ENCODE measurements around the gene TIAM1.
A peak's percentile ranks its signal among the peaks of the same experiment; 100 is the strongest.

Gene TIAM1

DNA sequence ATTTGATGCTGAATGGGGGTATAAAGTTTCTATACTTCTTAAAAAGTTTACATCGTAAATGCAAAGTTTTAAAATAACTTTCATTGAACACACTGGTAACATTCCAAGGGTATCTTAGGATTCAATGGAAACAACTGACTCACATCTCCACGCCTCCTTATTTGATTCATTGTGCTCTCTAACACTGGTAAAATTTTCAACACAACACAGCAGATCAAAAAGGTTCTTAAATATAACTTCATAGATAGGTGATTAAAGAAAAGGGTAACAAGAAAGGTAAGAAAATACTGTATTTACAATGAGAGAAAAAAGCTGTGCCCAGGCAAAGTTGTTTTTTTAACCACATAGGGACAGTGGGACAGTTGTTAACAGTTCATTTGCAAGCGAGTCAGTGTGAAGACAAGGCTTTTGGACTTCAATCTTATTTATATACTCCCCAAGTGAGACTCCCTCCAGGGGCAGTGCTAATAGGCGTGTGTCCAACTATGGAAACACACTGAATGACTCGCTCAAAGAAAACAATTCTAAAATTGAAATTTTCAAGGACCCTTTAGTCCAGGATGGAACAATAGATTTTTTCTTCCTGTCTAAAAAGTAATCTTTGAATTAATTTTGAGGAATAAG is 140.5 kb downstream of the TIAM1 start:
- DNase-seq (ENCODE audit: low read depth in 2 of 2) = no peak

DNA sequence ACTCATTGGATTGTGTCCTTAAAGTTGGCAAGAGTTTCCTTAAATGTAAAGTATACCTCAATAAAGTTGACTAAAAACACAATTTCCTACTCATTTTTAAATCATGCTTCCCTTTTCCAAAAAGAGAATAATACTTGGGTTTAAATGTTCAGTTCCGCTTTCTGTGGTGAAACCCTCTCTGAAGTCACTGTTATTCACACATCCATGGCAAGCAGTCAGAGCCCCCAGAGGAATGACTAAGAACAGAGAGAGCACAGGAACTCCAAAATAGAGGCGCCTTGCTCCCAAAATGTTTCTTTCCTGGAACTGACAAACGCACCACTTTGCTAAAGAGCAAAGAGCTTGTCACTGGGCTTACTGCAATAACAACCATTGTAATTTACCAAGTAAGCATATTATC is 142.5 kb downstream of the TIAM1 start:
- no peak for DNase-seq (ENCODE audit: low read depth in 2 of 2)

DNA sequence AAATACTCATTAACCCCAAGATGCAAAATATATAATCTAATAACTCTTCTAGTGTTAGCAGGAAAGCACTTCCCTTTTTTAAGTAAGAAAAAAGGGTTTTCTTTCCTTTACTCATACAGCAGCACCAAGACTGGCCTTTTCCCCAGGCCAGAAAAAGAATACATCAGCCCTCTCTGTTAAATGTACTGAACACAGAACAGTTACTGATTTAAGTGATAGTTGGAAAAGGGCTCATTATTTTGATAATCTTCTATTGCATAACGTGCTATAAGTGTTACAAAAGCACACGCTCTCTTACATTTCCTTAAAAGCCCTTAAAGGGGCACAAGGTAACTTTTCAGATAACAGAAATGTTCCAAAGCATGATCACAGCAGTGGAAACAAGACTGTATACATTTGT is 142.9 kb downstream of the TIAM1 start:
- no peak for DNase-seq (ENCODE audit: low read depth in 2 of 2)

DNA sequence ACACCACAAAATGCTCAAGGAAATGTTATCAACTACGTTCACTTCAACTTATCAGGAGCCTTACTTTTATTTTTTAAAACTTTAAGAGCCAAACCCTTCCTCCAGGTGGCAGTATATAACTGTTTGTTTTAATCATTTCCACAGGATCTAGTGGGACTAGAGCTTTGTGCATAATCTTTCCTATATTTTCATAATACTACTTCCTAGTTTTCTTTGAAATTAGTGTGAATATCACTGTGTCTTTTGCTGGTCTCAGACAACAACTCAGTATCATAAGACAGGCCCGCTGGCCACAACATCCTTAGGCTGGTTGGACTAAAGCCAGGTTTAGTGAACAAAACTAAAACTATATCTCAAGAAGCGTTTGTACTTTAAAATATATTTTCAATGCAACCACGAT is 145.5 kb downstream of the TIAM1 start:
- DNase-seq (ENCODE audit: low read depth in 2 of 2) = no peak

DNA sequence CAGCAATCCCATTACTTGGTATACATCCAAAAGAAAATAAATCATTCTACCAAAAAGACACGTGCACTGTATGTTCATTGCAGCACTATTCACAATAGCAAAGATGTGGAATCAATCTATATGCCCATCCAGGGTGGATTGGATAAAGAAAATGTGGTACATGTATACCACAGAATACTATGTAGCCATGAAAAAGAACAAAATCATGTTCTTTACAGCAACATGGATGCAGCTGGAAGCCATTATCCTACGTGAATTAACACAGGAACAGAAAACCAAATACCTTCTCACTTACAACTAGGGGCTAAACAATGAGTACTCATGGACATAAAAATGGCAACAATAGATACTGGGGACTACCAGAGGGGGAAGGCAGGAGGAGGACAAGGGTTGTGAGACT is 147.3 kb downstream of the TIAM1 start:
- DNase-seq (ENCODE audit: low read depth in 2 of 2) = no peak

DNA sequence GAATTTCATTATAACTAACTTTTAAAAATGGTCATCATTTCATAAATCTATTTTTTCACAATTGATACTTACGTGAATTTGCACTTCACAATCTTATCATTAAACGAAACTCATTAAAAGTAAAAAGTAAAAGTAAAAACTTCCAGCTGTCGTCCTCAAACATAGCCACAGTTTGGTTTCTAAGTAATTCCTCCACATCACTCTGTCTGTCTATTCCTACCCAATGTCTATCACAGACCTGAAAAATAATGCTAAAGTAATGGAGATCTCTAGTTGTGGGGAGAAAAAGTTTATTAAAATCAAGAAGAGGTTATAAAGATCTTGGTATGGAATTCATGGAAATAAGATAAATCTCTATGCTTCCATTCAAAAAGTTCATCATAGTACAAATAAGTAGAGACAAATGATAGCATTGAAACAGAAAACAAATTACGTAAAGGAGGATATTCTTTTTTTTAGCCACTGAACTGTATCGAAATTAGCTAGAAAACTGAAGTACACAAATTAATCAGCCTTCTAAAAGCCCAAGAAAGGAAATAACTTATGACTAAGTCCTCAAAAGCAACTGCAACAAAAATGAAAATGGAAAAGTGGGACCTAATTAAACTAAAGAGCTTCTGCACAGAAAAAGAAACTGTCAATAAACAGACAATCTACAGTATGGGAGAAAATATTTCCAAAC is 148.6 kb downstream of the TIAM1 start:
- DNase-seq (ENCODE audit: low read depth in 2 of 2) = no peak

DNA sequence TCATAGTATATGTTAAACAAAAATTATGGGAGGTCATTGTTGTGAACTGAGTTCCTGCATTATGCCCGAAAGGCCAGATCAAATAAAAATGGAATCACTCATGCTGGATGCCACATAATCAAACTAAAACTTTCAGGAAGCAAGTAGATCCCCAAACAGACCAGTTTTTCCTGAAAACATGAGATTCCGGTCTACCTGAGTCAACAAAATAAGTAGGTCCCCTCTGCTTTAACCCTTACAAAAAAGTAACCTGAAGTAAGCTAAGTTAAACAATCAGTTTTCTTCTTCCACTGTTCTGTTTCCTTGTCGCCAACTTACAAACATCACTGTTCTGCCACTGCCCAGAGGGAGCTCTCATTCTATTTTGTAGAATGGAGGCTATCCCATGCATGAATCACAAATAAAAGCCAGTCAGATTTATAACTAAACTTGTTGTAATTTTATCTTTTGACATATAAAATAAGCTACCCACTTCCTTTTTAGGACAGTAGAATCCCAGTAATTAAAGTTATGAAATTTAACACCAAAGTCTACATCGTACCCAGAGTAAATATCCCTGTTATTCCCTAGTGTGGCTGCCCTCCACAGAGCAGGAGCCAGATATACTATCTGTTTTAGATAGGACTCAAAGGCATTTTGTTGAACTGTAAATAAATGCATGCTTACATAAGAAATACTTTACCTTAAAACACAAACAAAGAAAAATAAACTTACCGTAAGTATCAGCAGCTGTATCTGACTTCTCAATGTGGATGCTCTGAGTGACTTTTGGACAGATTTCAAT is 149.4 kb downstream of the TIAM1 start:
- DNase-seq (ENCODE audit: low read depth in 2 of 2) = no peak

DNA sequence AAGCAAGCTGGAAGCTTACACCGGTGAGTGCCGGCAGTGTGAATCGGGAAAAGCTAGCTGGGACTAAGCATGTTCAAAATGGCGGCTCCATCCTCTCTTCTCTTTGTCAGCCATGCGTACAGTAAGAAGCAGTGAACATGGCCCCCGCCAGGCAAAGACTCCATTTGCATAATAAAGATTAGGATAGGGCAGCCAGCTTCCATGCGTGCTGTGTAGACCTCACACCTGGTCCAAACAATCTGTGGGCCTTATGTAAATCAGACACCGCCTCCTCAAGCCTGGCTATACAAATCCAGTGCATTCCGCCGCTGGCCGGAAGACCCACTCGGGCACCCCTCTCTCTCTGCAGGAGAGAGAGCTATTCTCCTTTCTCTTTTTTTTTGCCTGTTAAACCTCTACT is 150.3 kb downstream of the TIAM1 start:
- DNase-seq (ENCODE audit: low read depth in 2 of 2) = no peak

DNA sequence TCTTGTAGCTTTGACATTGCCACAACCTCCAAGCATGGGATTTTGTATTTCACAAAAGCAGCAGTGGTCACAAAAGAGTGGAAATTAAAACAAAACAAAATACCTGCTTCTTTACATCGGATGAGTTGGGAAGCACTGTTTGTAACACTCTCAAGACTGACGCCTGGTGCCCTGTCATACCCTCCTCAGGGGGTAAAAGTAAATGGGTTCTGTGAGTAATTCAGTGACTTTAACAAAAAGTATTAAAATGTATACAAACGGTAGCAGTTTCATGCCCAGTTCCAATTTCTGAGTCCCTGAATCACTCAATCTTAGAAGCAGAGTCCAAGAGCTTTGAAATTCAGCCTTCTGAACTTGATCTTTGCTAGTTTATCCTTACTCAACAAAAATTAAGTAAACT is 152.5 kb downstream of the TIAM1 start:
- DNase-seq (ENCODE audit: low read depth in 2 of 2) = no peak

DNA sequence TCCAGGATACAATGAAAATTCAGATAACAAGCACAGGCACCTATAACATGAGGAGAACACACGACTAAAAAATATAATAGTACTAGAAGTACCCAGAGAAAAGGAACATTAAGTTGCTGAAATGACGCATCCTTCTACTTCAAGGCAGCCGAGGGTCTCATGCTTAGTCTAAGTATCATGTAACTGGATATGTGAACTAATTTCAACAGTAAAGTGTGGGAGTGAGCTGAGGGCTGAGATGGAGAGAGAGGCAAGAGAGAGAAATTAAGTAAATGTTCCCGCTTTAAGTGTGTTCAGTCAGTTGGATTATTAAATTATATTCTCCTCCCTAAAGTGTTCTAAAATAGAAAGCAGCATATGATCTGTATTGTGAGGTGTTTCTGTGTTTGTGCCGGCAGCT is 153.5 kb downstream of the TIAM1 start:
- no peak for DNase-seq (ENCODE audit: low read depth in 2 of 2)

DNA sequence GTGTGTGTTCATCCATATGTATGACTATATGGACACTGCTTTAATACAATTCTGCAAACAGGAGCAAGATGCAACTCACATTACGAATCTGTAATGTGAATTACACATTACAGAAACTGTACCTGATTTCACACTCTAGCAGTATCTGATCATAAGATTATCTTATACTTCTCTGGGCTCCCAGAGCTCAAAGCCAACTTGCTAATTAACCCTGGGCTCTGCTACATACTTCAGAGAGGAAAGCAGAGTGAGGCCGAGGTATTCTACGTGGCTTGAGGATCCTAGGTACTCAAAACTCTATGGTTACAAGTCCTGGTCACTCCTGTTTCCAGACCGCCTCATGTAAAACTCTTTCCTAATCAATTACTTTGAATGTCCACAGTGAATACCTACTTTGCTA is 156.6 kb downstream of the TIAM1 start:
- DNase-seq (ENCODE audit: low read depth in 2 of 2) = no peak

DNA sequence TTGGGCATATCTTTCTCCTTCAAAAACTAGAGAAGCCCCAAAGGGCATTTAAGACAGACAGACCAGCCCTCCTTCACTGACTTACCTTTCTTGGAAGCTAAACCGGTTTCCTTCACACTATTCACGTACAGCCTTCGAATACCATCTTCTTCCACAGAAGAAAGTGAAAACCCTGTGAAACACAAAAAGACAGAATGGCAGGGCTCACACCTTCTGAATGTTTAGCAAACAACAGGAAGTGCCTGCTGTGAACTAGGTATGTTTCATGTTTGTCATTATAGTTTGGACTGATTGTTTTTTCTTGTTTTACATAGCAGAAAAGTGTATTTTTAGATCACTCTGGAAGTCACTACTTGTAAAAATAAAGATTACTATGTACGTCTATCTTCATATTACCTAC is 157.1 kb downstream of the TIAM1 start:
- no peak for DNase-seq (ENCODE audit: low read depth in 2 of 2)

DNA sequence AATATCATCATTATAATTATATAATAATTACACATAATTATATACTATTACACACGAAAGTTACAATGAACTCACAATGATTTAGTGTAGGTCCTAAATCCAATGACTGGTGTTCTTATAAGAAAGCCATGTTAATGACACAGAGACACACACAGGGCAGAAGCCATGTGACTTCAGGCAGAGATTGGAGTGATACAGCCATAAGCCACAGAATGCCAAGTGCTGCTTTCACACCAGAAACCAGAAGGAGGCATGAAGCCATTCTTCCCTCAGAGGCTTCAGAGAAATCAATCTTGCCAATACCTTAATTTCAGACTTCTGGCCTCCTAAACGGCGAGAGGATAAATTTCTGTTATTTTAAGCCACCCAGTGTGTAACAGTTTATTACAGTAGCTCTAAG is 158.4 kb downstream of the TIAM1 start:
- DNase-seq (ENCODE audit: low read depth in 2 of 2) = no peak

DNA sequence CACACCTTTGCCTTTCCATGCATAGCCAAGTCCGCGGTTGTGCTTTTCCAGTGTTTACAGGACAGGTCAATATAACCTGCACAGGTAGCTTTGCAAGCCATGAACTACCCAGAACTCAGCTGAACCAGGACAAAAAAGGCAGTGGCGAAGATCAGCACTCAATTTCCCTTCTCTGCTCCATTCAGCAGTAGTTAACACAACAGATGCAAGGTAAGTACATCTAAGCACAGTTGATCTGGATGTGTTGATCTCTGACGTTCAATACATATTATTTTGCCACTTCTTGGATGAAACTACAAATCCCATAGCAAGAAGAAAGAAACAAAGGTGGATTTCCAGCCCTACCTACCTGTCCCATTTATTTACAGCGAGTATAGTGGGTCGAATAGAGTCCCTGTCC is 159.2 kb downstream of the TIAM1 start:
- DNase-seq (ENCODE audit: low read depth in 2 of 2) = no peak

DNA sequence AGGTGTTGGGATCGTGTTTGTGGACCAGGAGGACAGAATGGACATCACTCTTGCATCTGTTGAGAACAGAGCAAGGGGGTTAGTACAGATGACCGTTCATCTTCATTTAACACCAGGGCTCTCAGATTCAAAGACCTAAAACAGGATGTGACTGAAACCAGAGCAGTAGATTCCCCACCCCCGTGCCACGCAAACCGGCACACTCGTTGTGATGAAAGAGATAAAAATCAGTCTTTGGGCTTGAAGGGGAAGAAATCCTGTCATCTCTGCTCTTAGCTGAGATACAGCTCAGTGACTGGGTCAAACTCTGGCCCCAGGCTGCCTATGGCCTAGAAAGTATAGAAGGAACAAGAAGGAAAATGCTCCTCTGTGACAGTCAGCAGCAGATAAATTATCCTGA is 159.6 kb downstream of the TIAM1 start:
- peak; percentile 48 to 66 for DNase-seq (ENCODE audit: low read depth in 2 of 2)

DNA sequence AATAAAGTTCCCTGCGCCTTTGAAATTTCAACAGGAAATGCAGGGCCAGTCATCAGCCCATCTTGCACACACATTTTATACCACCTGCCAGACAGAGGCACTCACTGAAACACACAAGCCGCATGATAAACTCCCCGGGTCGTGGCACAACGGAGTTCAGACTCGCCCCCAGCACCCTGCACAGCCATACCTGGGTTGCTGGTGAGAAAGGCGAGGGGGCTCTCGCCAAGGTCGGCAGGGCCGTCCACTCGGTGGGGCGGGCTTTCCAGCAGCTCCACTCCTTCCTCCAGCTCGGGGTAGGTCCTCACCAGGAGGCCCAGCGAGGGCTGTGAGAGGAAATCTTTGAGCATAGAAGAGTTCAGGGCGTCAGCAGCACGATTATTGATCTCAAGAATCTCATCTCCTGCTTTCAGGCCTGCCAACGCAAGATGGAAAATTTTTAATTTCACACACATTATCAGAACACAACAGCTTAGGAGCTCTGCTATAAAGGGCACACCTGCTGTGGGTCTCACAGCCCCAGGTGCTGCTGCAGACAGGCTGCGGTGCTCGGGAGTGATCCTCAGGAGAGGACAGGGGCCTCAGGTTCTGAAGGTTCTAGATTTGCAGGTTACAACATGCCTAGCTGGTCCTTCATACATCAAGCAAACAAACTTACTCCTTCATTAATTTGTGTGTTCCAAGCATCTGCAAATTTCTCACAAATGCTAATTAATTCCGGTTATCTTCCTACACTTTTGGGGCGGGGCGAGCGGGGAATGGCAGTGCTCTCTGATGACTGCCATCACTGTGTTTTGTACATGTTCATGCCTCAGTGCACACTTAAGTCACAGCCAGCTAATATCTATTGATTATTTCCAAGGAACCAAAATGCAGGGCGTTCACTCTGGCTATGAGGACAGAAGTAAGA is 161.6 kb downstream of the TIAM1 start:
- DNase-seq (ENCODE audit: low read depth in 2 of 2) = peak in 1 of 2 donors; percentile 40

DNA sequence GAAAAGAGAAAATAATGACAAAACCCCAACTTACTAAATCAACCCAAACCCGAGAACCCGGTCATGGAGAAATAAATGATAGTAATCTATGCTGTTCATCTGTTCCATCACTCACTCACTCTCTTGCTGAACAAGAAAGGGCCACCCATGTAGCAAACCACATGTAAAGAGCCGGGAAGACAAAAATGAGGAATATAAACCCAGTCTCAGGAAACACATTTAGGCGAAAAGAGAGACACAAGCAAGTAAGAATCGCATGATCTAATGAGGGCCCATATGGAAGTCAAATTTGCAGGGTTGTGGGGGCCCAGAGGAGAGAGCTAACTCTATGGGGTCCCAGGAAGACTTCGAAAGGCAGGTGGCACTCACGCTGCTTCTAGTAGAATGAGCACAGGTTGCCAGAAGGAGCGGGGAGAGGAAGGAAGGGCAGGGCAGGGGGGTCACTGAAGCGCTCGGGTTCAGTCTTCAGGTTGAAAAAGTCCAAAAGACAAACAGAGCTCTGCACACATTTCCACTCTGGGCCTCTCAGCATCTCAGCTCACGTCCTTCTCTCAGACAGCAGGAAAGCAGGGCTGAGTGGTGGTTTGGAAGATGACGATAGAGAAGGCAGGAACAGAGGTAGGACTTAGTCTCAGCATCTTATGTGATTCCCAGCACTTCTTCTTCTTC is 162.8 kb downstream of the TIAM1 start:
- DNase-seq (ENCODE audit: low read depth in 2 of 2) = no peak

DNA sequence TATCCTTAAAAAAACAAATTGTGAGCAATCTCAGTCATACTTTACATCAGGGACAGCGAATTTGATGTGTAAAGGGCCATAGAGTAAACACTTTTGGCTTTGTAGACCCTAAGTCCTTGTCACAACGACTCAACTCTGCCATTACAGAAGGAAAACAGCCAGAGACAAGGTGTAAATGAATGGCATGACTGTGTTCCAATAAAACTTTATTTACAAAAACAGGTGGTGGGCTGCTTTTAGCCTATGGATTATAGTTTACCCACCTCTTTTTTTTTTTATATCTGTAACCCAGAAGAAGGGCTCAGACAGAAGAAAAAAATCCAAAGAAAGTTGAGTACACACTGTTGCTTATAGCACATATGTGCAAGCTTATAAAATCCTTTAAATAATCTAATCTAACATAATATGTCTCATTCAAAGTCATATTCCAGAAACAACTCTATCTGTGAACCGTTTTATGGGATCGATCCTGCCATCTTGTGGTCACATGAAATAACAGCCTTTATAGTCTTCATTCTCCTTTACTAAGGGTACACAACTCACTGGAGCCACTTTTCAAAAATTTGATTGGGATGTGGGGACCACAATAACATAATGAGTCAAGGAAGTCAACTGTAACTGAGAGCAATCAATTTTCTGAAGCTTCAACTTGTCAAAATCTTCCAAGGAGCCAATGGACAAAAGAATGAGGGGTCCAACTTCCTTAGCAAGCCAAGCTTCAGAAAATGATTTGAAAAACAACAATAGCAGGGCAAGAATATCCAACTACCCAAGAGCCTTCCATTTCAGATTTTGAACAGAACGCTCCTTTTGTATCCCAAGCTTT is 163.6 kb downstream of the TIAM1 start:
- DNase-seq (ENCODE audit: low read depth in 2 of 2) = no peak

DNA sequence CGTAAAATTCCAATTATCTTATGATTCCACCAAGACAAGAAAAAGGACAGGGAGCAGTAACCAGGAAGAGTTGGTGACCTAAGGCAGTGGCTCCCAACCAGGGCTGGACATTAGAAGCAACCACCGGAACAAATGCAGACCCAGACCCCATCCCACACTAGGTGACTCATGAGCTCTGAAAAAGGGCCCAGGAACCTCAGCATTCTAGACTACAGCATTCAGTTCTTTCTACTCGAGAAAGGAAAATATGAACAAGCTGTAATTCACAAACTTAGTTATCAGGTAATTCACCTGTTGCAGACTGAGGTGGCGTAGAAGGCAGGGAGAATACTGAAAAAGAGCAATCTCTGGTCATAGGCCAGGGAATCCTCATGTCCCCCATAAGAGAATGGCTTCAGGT is 167.3 kb downstream of the TIAM1 start:
- no peak for DNase-seq (ENCODE audit: low read depth in 2 of 2)

DNA sequence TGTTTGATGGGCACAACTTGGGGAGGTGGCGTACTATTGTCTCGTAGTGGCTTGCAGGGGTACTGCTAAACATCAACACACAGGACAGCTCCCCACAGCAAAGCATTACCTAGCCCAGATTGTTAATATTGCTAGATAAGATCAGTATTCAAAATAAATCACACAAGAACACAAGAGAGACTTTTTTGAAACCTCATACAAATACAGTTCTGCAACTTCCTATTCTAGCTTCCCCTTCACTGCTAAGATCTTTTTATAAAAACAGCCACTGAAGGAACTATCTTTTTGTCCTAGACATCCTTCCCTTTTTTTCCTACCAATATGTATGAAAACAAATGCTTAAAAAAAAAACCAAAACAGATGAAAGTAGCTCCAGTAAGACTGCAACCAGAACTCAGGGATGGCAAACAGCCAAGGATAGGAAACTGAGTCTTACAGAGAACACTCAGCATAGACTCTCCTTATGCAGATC is 167.9 kb downstream of the TIAM1 start:
- DNase-seq (ENCODE audit: low read depth in 2 of 2) = no peak

Data from stimulated activated CD8-positive, alpha-beta memory T cell treated with anti-CD3 and anti-CD28 coated beads, Interleukin-2, amount 100 ng/mL, for 48 hours (primary cell).